HepG2 (cell line): ENCODE data around the gene SNAP29. TPM values are rescaled to one million over a fixed set of nuclear protein-coding genes. Genes with fewer than 3 reads are reported as not detected.
A peak's percentile ranks its signal among the peaks of the same experiment; 100 is the strongest.

Experiments
- BHLHE40 ChIP-seq: IDR thresholded peaks from 2 replicates; pipeline ENCODE4 v1.6.1; 2011; ENCODE audit warnings: low read length, improper control_type of control experiment
- CENPT ChIP-seq: sonication (generic); formaldehyde crosslinking; IDR thresholded peaks from 2 replicates; pipeline ENCODE4 v1.8.0; 2022; ENCODE audit warnings: low read depth, mild to moderate bottlenecking, moderate library complexity, missing genetic modification reagents
- FOXJ3 ChIP-seq: sonication (generic); formaldehyde crosslinking; IDR thresholded peaks from 2 replicates; pipeline ENCODE4 v1.4.0; 2020; ENCODE audit warnings: missing genetic modification reagents, mild to moderate bottlenecking, borderline replicate concordance
- FOXM1 ChIP-seq: sonication (generic); formaldehyde crosslinking; IDR thresholded peaks from 2 replicates; pipeline ENCODE4 v1.5.0; 2020; ENCODE audit warnings: missing genetic modification reagents
- FOXP4 ChIP-seq: sonication (generic); formaldehyde crosslinking; IDR thresholded peaks from 2 replicates; pipeline ENCODE4 v1.4.0; 2020; ENCODE audit warnings: missing genetic modification reagents
- GPN1 ChIP-seq: sonication (generic); formaldehyde crosslinking; IDR thresholded peaks from 2 replicates; pipeline ENCODE4 v1.5.1; 2020; ENCODE audit warnings: missing genetic modification reagents, borderline replicate concordance
- KDM3A ChIP-seq: IDR thresholded peaks from 2 replicates; pipeline ENCODE4 v1.6.1; 2018; ENCODE audit warnings: low read depth, missing compliant biosample characterization
- KLF12 ChIP-seq: sonication (generic); formaldehyde crosslinking; IDR thresholded peaks from 2 replicates; pipeline ENCODE4 v1.4.0; 2020; ENCODE audit warnings: missing genetic modification reagents, borderline replicate concordance
- PHB2 ChIP-seq: fragments of 450-650 bp; IDR thresholded peaks from 2 replicates; pipeline ENCODE4 v1.6.1; 2018; ENCODE audit not compliant: partially characterized antibody
- USF2 ChIP-seq, 2 experiments: sonication (generic) in 1 of 2; formaldehyde crosslinking in 1 of 2; IDR thresholded peaks; 2 replicates each; pipeline versions ENCODE4 v1.5.1 to v1.6.1; 2011 to 2020; ENCODE audit warnings: borderline replicate concordance in 1 of 2, low read depth in 1 of 2, low read length in 1 of 2, mild to moderate bottlenecking in 1 of 2, missing genetic modification reagents in 1 of 2, moderate library complexity in 1 of 2
- ZBTB25 ChIP-seq: IDR thresholded peaks from 2 replicates; pipeline ENCODE4 v1.6.1; 2018; ENCODE audit warnings: missing genetic modification reagents
- ZFP37 ChIP-seq: sonication (generic); formaldehyde crosslinking; IDR thresholded peaks from 2 replicates; pipeline ENCODE4 v1.4.0; 2020; ENCODE audit warnings: missing genetic modification reagents, borderline replicate concordance
- ZFP41 ChIP-seq: sonication (generic); formaldehyde crosslinking; IDR thresholded peaks from 2 replicates; pipeline ENCODE4 v1.4.0; 2020; ENCODE audit warnings: mild to moderate bottlenecking, missing genetic modification reagents, borderline replicate concordance
- ZNF292 ChIP-seq: sonication (generic); formaldehyde crosslinking; IDR thresholded peaks from 2 replicates; pipeline ENCODE4 v1.8.1; 2022; ENCODE audit warnings: mild to moderate bottlenecking, low read depth, missing genetic modification reagents, borderline replicate concordance
- ZNF598 ChIP-seq: sonication (generic); formaldehyde crosslinking; IDR thresholded peaks from 2 replicates; pipeline ENCODE4 v1.5.1; 2020; ENCODE audit warnings: mild to moderate bottlenecking, missing genetic modification reagents, borderline replicate concordance
- ZSCAN21 ChIP-seq: sonication (generic); formaldehyde crosslinking; IDR thresholded peaks from 2 replicates; pipeline ENCODE4 v1.8.0; 2022; ENCODE audit warnings: mild to moderate bottlenecking, missing genetic modification reagents, moderate library complexity, borderline replicate concordance
- polyA plus RNA-seq, 8 experiments: library from polyadenylated mRNA; depleted of rRNA in 3 of 8; stranded (reverse) in 7 of 8; unstranded in 1 of 8; fragments of >200 nt; fragmentation: Illumina TruSeq in 4 of 8; extraction: Trizol in 4 of 8; gene quantifications; 2 replicates each; pipeline versions ENCODE4 v1.2.1 to v1.2.3, GENCODE V29; 2011 to 2016; ENCODE audit warnings: low read depth in 4 of 8, missing spikeins in 1 of 8, mixed read lengths in 1 of 8; ENCODE audit not compliant: insufficient read depth in 1 of 8
- total RNA-seq, 5 experiments: library from RNA; depleted of rRNA; stranded (reverse); fragments of >200 nt; fragmentation: Illumina TruSeq; extraction: Trizol; gene quantifications; 2 replicates each; pipeline ENCODE4 v1.2.3, GENCODE V29; 2016; ENCODE audit warnings: low read depth in 1 of 5
- TF ChIP-seq, protein P1 (sequence below): sonication (generic); formaldehyde crosslinking; IDR thresholded peaks from 2 replicates; pipeline ENCODE4 v1.4.0; 2020; ENCODE audit warnings: mild to moderate bottlenecking, missing genetic modification reagents
- TF ChIP-seq, protein P2 (sequence below): sonication (generic); formaldehyde crosslinking; IDR thresholded peaks from 2 replicates; pipeline ENCODE4 v1.5.0; 2020; ENCODE audit warnings: mild to moderate bottlenecking, missing genetic modification reagents

SNAP29 gene
- total and polyA plus RNA-seq, 2 of the 13 experiments (the other 11 are each of a cell fraction or from before 2014, with no cell fraction given) = 12.3 to 30.7 TPM

GRCh38 chr22:20885557-20886323, 26.9 kb downstream of the SNAP29 start (continued):
- TF ChIP-seq USF2 (IDR thresholded peaks at IDR 0.05; ENCODE audit: low read depth, low read length) (no peak), USF2 (CRISPR knock-in tag; IDR thresholded peaks at IDR 0.05; ENCODE audit: borderline replicate concordance) (no peak), KDM3A (CRISPR knock-in tag) (peak; percentile 86), ZBTB25 (CRISPR knock-in tag) (peak; percentile 50; the same call in 1 of the 2 replicates), ZFP41 (no peak), FOXM1 (no peak), ZNF598 (CRISPR knock-in tag) (no peak; the same call in 1 of the 2 replicates), ZSCAN21 (CRISPR knock-in tag) (peak; percentile 80), CENPT (CRISPR knock-in tag) (no peak), FOXP4 (CRISPR knock-in tag) (peak; percentile 47; the same call in 1 of the 2 replicates), GPN1 (no peak), PHB2 (no peak), ZFP37 (CRISPR knock-in tag) (no peak; the same call in 1 of the 2 replicates), BHLHE40 (no peak), KLF12 (CRISPR knock-in tag) (no peak), FOXJ3 (CRISPR knock-in tag) (no peak), ZNF292 (CRISPR knock-in tag) (peak; percentile 85; the same call in 1 of the 2 replicates)
- TF ChIP-seq, protein P1, sequence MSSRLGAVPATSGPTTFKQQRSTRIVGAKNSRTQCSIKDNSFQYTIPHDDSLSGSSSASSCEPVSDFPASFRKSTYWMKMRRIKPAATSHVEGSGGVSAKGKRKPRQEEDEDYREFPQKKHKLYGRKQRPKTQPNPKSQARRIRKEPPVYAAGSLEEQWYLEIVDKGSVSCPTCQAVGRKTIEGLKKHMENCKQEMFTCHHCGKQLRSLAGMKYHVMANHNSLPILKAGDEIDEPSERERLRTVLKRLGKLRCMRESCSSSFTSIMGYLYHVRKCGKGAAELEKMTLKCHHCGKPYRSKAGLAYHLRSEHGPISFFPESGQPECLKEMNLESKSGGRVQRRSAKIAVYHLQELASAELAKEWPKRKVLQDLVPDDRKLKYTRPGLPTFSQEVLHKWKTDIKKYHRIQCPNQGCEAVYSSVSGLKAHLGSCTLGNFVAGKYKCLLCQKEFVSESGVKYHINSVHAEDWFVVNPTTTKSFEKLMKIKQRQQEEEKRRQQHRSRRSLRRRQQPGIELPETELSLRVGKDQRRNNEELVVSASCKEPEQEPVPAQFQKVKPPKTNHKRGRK = peak; percentile 59; the same call in 1 of the 2 replicates
- TF ChIP-seq, protein P2, sequence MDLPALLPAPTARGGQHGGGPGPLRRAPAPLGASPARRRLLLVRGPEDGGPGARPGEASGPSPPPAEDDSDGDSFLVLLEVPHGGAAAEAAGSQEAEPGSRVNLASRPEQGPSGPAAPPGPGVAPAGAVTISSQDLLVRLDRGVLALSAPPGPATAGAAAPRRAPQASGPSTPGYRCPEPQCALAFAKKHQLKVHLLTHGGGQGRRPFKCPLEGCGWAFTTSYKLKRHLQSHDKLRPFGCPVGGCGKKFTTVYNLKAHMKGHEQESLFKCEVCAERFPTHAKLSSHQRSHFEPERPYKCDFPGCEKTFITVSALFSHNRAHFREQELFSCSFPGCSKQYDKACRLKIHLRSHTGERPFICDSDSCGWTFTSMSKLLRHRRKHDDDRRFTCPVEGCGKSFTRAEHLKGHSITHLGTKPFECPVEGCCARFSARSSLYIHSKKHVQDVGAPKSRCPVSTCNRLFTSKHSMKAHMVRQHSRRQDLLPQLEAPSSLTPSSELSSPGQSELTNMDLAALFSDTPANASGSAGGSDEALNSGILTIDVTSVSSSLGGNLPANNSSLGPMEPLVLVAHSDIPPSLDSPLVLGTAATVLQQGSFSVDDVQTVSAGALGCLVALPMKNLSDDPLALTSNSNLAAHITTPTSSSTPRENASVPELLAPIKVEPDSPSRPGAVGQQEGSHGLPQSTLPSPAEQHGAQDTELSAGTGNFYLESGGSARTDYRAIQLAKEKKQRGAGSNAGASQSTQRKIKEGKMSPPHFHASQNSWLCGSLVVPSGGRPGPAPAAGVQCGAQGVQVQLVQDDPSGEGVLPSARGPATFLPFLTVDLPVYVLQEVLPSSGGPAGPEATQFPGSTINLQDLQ (CRISPR knock-in tag) = no peak
